ENCODE results near the gene EPS8L2.

Gene EPS8L2

DNA sequence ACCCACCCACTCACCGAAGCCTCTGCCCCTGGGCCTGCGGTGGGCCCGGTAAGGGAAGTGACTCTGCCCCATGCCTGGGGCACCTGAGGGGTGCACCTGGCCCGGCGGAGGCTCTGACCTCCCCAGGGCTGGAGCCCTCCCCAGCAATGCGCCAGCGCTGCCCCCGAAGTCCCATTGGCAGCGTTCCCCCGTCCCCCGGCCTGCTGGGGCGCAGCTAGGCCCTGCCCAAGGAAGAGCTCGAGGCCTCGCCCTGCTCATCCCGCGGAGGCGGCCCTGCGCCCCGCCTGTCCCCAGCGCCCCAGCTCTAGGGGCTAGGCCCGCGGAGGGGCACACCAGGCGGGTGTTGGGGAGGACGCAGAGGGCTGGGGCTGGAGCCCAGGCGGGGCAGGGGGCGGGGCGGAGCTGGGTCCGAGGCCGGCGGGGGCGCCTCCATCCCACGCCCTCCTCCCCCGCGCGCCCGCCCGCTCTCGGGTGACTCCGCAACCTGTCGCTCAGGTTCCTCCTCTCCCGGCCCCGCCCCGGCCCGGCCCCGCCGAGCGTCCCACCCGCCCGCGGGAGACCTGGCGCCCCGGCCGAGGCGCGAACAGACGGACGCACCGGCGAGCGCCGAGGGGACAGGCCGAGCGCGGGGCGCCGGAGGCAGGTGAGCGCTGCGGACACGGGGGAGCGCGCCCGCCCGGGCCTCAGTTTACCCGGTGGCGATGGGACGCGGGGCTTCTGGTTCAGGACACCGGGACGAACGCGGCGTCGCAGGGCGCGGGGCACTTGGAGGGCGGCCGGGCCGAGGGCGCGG lies at the start of gene EPS8L2:
Gene EPS8L2, plus strand, starts transcription at position 586 of the 793 bp plus-strand sequence. CDS start 3,177 bp downstream, outside the sequence.
- Histone ChIP-seq H3F3A (ENCODE audit: insufficient read depth) (no peaks in the 10 kb centered on the region), H4K20me1 (ENCODE audit: low read depth, low read length) (no peaks in the 10 kb centered on the region), H2AFZ (ENCODE audit: low read depth, low read length, severe bottlenecking) (no peak within 1 kb of the TSS), H3K27ac (ENCODE audit: low read depth, low read length) (no peak within 1 kb of the TSS), H3K4me3 (ENCODE audit: insufficient read depth, low read length, poor library complexity, severe bottlenecking) (no peak within 1 kb of the TSS), H3K79me2 (ENCODE audit: insufficient read depth, low read length) (no peaks in the 10 kb centered on the region), H3K4me2 (ENCODE audit: low read depth, low read length, poor library complexity, severe bottlenecking) (no peak within 1 kb of the TSS), H3K27me3 (ENCODE audit: low read length) (no peaks in the 10 kb centered on the region), H3K9me2 (replicated peaks; ENCODE audit: insufficient read depth, low read length) (no peaks in the 10 kb centered on the region), H3K9ac (ENCODE audit: low read length) (no peak within 1 kb of the TSS), H3K36me3 (ENCODE audit: low read length) (no peaks in the 10 kb centered on the region), H3K9me3 (ENCODE audit: insufficient read depth, low read length) (no peaks in the 10 kb centered on the region)
- TF ChIP-seq, protein P1, sequence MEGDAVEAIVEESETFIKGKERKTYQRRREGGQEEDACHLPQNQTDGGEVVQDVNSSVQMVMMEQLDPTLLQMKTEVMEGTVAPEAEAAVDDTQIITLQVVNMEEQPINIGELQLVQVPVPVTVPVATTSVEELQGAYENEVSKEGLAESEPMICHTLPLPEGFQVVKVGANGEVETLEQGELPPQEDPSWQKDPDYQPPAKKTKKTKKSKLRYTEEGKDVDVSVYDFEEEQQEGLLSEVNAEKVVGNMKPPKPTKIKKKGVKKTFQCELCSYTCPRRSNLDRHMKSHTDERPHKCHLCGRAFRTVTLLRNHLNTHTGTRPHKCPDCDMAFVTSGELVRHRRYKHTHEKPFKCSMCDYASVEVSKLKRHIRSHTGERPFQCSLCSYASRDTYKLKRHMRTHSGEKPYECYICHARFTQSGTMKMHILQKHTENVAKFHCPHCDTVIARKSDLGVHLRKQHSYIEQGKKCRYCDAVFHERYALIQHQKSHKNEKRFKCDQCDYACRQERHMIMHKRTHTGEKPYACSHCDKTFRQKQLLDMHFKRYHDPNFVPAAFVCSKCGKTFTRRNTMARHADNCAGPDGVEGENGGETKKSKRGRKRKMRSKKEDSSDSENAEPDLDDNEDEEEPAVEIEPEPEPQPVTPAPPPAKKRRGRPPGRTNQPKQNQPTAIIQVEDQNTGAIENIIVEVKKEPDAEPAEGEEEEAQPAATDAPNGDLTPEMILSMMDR (IDR thresholded peaks at IDR 0.05; ENCODE audit: insufficient read depth, low read length, poor library complexity, severe bottlenecking): no peak
- no peak for TF ChIP-seq EZH2phosphoT487 (conservative IDR thresholded peaks at IDR 0.05; ENCODE audit: low read length)

DNA sequence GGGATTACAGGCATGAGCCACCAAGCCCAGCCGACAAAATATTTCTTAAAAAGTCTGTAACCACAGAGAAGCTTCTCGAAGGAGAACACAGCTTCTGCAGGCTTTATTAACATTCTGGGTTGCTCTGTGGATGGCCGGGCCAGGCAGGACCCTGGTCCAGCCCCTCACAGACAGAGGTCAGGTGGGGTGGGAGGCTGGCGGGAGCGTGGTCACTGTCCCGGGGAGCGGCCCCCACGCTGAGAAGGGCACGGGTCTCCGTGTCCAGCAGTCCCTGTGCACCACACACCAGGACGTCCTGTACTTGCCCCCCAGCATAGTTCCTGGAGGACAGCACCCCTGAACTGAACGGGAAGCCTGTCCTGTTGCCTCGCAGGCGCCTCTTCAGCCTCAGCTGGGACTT lies 49.6 kb upstream of the EPS8L2 start:
- TF ChIP-seq, protein P1 (IDR thresholded peaks at IDR 0.05; ENCODE audit: insufficient read depth, low read length, poor library complexity, severe bottlenecking): no peak
- TF ChIP-seq EZH2phosphoT487 (conservative IDR thresholded peaks at IDR 0.05; ENCODE audit: low read length): no peak
- Histone ChIP-seq H3K4me3 (ENCODE audit: insufficient read depth, low read length, poor library complexity, severe bottlenecking) (no peak overlapping the region), H3K9ac (ENCODE audit: low read length) (no peak overlapping the region), H3K79me2 (ENCODE audit: insufficient read depth, low read length) (no peaks in the 10 kb centered on the region), H3K4me2 (ENCODE audit: low read depth, low read length, poor library complexity, severe bottlenecking) (no peak overlapping the region), H3K9me3 (ENCODE audit: insufficient read depth, low read length) (no peaks in the 10 kb centered on the region), H3K27ac (ENCODE audit: low read depth, low read length) (no peak overlapping the region), H3F3A (ENCODE audit: insufficient read depth) (no peaks in the 10 kb centered on the region), H4K20me1 (ENCODE audit: low read depth, low read length) (no peaks in the 10 kb centered on the region), H3K9me2 (replicated peaks; ENCODE audit: insufficient read depth, low read length) (no peaks in the 10 kb centered on the region), H3K36me3 (ENCODE audit: low read length) (no peaks in the 10 kb centered on the region), H3K27me3 (ENCODE audit: low read length) (no peaks in the 10 kb centered on the region), H2AFZ (ENCODE audit: low read depth, low read length, severe bottlenecking) (no peak overlapping the region)

DNA sequence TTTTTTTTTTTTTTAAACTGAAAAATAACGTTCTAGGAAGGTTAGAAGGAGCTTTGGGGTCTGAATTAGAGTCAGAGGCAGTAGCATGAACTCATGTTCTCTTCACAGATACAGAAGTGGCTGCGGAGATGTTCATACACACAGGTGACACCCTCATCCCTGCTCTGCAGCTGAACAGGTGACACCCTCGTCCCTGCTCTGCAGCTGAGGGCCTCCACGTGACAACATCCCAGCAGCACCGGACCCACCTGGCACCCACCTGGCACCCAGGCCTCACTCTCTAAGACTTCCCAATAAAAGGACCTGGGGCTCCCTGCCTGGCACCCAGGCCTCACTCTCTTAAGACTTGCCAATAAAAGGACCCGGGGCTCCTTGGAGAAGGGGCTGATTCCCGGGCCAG lies 49.2 kb upstream of the EPS8L2 start:
- Histone ChIP-seq H3K79me2 (ENCODE audit: insufficient read depth, low read length) (no peaks in the 10 kb centered on the region), H3K36me3 (ENCODE audit: low read length) (no peaks in the 10 kb centered on the region), H3K27ac (ENCODE audit: low read depth, low read length) (no peak overlapping the region), H3K9me2 (replicated peaks; ENCODE audit: insufficient read depth, low read length) (no peaks in the 10 kb centered on the region), H3K4me3 (ENCODE audit: insufficient read depth, low read length, poor library complexity, severe bottlenecking) (no peak overlapping the region), H3K9ac (ENCODE audit: low read length) (no peak overlapping the region), H3K27me3 (ENCODE audit: low read length) (no peaks in the 10 kb centered on the region), H3K9me3 (ENCODE audit: insufficient read depth, low read length) (no peaks in the 10 kb centered on the region), H4K20me1 (ENCODE audit: low read depth, low read length) (no peaks in the 10 kb centered on the region), H2AFZ (ENCODE audit: low read depth, low read length, severe bottlenecking) (no peak overlapping the region), H3K4me2 (ENCODE audit: low read depth, low read length, poor library complexity, severe bottlenecking) (no peak overlapping the region), H3F3A (ENCODE audit: insufficient read depth) (no peaks in the 10 kb centered on the region)
- no peak for TF ChIP-seq EZH2phosphoT487 (conservative IDR thresholded peaks at IDR 0.05; ENCODE audit: low read length)
- TF ChIP-seq, protein P1 (IDR thresholded peaks at IDR 0.05; ENCODE audit: insufficient read depth, low read length, poor library complexity, severe bottlenecking): no peak
